ENCODE results near the gene NMNAT2.

DNA sequence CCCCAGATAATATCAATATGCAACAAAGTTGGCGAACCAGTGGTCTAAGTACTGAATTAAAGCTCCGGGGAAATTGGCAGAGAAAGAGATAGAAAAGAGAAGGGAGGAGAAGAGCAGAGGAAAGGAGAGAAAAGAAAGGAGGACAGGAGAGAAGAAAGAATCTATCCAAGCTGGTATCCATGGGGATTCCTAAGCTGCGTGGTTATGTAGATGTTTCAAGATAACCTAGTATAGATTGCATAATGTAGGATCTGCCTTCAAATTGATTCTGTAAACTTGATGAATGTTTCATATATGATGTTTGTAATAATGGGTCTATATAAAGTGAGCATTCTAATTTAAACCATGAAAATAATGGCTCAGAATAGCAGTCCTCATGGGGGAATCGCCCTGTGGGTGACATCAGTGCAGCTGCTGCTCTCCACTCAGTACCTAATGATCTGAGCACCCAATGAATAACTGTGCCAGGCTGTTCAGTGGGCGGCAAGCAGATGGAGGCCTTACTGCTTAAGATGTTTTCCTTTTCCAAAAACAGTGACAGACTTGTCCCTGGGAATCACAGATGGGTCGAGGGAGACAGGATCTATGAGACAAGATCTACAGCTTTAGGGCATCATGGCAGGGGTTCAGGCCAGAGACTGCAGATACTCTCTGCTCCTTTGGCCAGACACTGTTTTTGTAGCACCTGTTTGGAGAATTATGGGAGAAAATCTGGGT, 154.1 kb downstream of the NMNAT2 start:
- TF ChIP-seq, protein P1, sequence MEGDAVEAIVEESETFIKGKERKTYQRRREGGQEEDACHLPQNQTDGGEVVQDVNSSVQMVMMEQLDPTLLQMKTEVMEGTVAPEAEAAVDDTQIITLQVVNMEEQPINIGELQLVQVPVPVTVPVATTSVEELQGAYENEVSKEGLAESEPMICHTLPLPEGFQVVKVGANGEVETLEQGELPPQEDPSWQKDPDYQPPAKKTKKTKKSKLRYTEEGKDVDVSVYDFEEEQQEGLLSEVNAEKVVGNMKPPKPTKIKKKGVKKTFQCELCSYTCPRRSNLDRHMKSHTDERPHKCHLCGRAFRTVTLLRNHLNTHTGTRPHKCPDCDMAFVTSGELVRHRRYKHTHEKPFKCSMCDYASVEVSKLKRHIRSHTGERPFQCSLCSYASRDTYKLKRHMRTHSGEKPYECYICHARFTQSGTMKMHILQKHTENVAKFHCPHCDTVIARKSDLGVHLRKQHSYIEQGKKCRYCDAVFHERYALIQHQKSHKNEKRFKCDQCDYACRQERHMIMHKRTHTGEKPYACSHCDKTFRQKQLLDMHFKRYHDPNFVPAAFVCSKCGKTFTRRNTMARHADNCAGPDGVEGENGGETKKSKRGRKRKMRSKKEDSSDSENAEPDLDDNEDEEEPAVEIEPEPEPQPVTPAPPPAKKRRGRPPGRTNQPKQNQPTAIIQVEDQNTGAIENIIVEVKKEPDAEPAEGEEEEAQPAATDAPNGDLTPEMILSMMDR (IDR thresholded peaks at IDR 0.05) = no peak
- TF ChIP-seq EP300 (IDR thresholded peaks at IDR 0.05) (no peak), POLR2A (IDR thresholded peaks at IDR 0.05) (no peak)

All from ovary (tissue), 3 donors.